Glomerular endothelial cell (primary cell): ENCODE results near the gene KRT1. TPM values are rescaled to one million over a fixed set of nuclear protein-coding genes. Genes with fewer than 3 reads are reported as not detected.

ENCODE experiments used
- DNase-seq: peaks from one replicate; pipeline ENCODE4 v3.0.0-alpha.2; 2011; ENCODE audit warnings: low read depth, low spot score; ENCODE audit errors: extremely low read depth
- total RNA-seq: library from RNA; depleted of rRNA; stranded (reverse); fragments of >200 nt; gene quantifications from 2 replicates; pipeline ENCODE4 v1.2.3, GENCODE V29; 2015

The KRT1 gene
- total RNA-seq, 1 donor from 2014 or later = not detected

- DNase-seq = no peak
Observed at GRCh38 chr12:52643233-52644077, 36.8 kb downstream of the KRT1 start.

GRCh38 chr12:52641468-52641867, 38.7 kb downstream of the KRT1 start:
- DNase-seq = no peak

- no peak for DNase-seq
Observed at GRCh38 chr12:52637299-52637698, 42.9 kb downstream of the KRT1 start.

GRCh38 chr12:52636592-52637258, 43.5 kb downstream of the KRT1 start:
- no peak for DNase-seq

GRCh38 chr12:52636189-52636588, 44.0 kb downstream of the KRT1 start:
- DNase-seq = no peak

- no peak for DNase-seq
Observed at GRCh38 chr12:52634266-52635056, 45.7 kb downstream of the KRT1 start.

GRCh38 chr12:52633383-52633782, 46.8 kb downstream of the KRT1 start:
- no peak for DNase-seq

- no peak for DNase-seq
Observed at GRCh38 chr12:52632656-52633055, 47.6 kb downstream of the KRT1 start.

GRCh38 chr12:52631676-52632459, 48.3 kb downstream of the KRT1 start:
- DNase-seq = no peak

- no peak for DNase-seq
Observed at GRCh38 chr12:52631264-52631663, 48.9 kb downstream of the KRT1 start.

- DNase-seq = no peak
Observed at GRCh38 chr12:52630599-52631200, 49.5 kb downstream of the KRT1 start.

GRCh38 chr12:52630008-52630500, 50.2 kb downstream of the KRT1 start:
- DNase-seq = no peak

- no peak for DNase-seq
Observed at GRCh38 chr12:52629281-52630007, 50.8 kb downstream of the KRT1 start.

- no peak for DNase-seq
Observed at GRCh38 chr12:52628841-52629240, 51.4 kb downstream of the KRT1 start.

- no peak for DNase-seq
Observed at GRCh38 chr12:52628111-52628507, 52.1 kb downstream of the KRT1 start.

GRCh38 chr12:52627395-52628110, 52.7 kb downstream of the KRT1 start:
- DNase-seq = no peak
